HepG2 (cell line): ENCODE data around the gene ZBTB46. TPM values are rescaled to one million over a fixed set of nuclear protein-coding genes. Genes with fewer than 3 reads are reported as not detected.

ENCODE experiments used
- HMG20A ChIP-seq: IDR thresholded peaks from 2 replicates; pipeline ENCODE4 v1.6.1; 2016; ENCODE audit warnings: borderline replicate concordance
- IKZF4 ChIP-seq: sonication (generic); formaldehyde crosslinking; IDR thresholded peaks from 2 replicates; pipeline ENCODE4 v1.5.1; 2020; ENCODE audit warnings: borderline replicate concordance, mild to moderate bottlenecking, low read depth, missing genetic modification reagents; ENCODE audit errors: not compliant biosample characterization
- KDM2A ChIP-seq: sonication (generic); formaldehyde crosslinking; IDR thresholded peaks from 2 replicates; pipeline ENCODE4 v1.4.0; 2020; ENCODE audit warnings: low read depth, missing genetic modification reagents, borderline replicate concordance
- NFIB ChIP-seq: sonication (generic); formaldehyde crosslinking; IDR thresholded peaks from 2 replicates; pipeline ENCODE4 v1.9.0; 2021; ENCODE audit warnings: missing genetic modification reagents, mild to moderate bottlenecking, borderline replicate concordance
- PCBP1 ChIP-seq: fragments of 200-400 bp; formaldehyde crosslinking; IDR thresholded peaks from 2 replicates; pipeline ENCODE4 v1.6.1; 2017; ENCODE audit warnings: mild to moderate bottlenecking, low read depth, low read length, borderline replicate concordance
- YEATS4 ChIP-seq: sonication (generic); formaldehyde crosslinking; IDR thresholded peaks from 2 replicates; pipeline ENCODE4 v1.4.0; 2020; ENCODE audit warnings: missing genetic modification reagents, borderline replicate concordance
- ZNF12 ChIP-seq: sonication (generic); formaldehyde crosslinking; IDR thresholded peaks from 2 replicates; pipeline ENCODE4 v1.5.0; 2020; ENCODE audit warnings: missing genetic modification reagents
- ZNF263 ChIP-seq: sonication (generic); formaldehyde crosslinking; IDR thresholded peaks from 2 replicates; pipeline ENCODE4 v1.4.0; 2020; ENCODE audit warnings: missing genetic modification reagents
- ZNF317 ChIP-seq: sonication (generic); formaldehyde crosslinking; IDR thresholded peaks from 2 replicates; pipeline ENCODE4 v1.5.0; 2020; ENCODE audit warnings: mild to moderate bottlenecking, missing genetic modification reagents
- ZNF350 ChIP-seq: sonication (generic); formaldehyde crosslinking; IDR thresholded peaks from 2 replicates; pipeline ENCODE4 v1.4.0; 2020; ENCODE audit warnings: mild to moderate bottlenecking, low read depth, missing genetic modification reagents, borderline replicate concordance
- ZNF432 ChIP-seq: sonication (generic); formaldehyde crosslinking; IDR thresholded peaks from 2 replicates; pipeline ENCODE4 v1.5.0; 2020; ENCODE audit warnings: missing genetic modification reagents, mild to moderate bottlenecking, borderline replicate concordance
- ZNF777 ChIP-seq: sonication (generic); formaldehyde crosslinking; IDR thresholded peaks from 2 replicates; pipeline ENCODE4 v1.4.0; 2020; ENCODE audit warnings: missing genetic modification reagents
- ZZZ3 ChIP-seq: sonication (generic); formaldehyde crosslinking; IDR thresholded peaks from 2 replicates; pipeline ENCODE4 v1.4.0; 2020; ENCODE audit warnings: missing genetic modification reagents, mild to moderate bottlenecking, borderline replicate concordance
- polyA plus RNA-seq, 8 experiments: library from polyadenylated mRNA; depleted of rRNA in 3 of 8; stranded (reverse) in 7 of 8; unstranded in 1 of 8; fragments of >200 nt; fragmentation: Illumina TruSeq in 4 of 8; extraction: Trizol in 4 of 8; gene quantifications; 2 replicates each; pipeline versions ENCODE4 v1.2.1 to v1.2.3, GENCODE V29; 2011 to 2016; ENCODE audit warnings: low read depth in 4 of 8, missing spikeins in 1 of 8, mixed read lengths in 1 of 8; ENCODE audit not compliant: insufficient read depth in 1 of 8
- total RNA-seq, 5 experiments: library from RNA; depleted of rRNA; stranded (reverse); fragments of >200 nt; fragmentation: Illumina TruSeq; extraction: Trizol; gene quantifications; 2 replicates each; pipeline ENCODE4 v1.2.3, GENCODE V29; 2016; ENCODE audit warnings: low read depth in 1 of 5
- TF ChIP-seq, protein P1 (sequence below), 2 experiments: sonication (generic) in 1 of 2; formaldehyde crosslinking in 1 of 2; IDR thresholded peaks; 2 replicates each; pipeline versions ENCODE4 v1.6.1 to v1.9.0; 2014 to 2022; ENCODE audit warnings: antibody characterized with exemption in 1 of 2, borderline replicate concordance in 1 of 2, inconsistent platforms in 1 of 2, low read depth in 1 of 2, missing genetic modification reagents in 1 of 2
- TF ChIP-seq, protein P2 (sequence below): sonication (generic); formaldehyde crosslinking; IDR thresholded peaks from 2 replicates; pipeline ENCODE4 v1.4.0; 2020; ENCODE audit warnings: missing genetic modification reagents
- TF ChIP-seq, protein P3 (sequence below): sonication (generic); formaldehyde crosslinking; IDR thresholded peaks from 2 replicates; pipeline ENCODE4 v1.4.0; 2020; ENCODE audit warnings: missing genetic modification reagents

The ZBTB46 gene
- total and polyA plus RNA-seq, 2 of the 13 experiments (the other 11 are each of a cell fraction or from before 2014, with no cell fraction given), result 1.6 to 13.5 TPM

DNA sequence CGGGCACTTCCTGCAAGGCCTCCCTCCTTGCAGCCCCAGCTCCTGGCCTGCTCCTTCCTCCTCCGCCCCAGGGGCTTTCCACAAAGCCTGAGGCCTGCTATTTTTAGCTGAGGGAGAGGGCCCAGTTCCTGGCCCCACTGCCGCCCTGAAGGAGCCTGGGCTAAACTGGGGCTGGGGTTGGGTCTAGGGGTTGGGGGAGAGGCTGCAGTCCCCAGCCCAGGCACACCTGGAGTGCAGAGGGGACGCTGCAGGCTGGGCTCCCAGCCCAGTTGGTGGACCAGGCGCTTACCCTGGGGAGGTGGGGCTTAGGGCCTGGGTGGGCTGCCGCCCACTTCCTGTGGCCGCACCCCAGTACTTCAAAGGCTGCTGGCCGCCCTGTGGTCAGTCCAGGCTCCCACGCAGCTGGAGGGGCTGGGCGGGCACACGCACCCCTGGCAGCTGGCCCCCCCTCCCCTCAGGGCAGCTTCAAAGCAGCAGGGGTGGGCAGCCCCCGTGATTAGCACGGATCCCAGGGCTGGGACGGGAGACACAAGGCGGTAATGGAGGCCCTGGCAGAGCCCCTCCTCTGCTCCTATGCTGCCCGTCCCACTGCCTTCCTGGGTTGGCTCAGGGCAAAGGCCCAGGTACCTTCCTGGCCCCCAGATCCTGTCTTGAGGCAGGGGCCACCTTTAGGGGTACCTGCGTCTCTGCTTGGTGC lies 23.2 kb upstream of the ZBTB46 start (continued):
- TF ChIP-seq, protein P1, sequence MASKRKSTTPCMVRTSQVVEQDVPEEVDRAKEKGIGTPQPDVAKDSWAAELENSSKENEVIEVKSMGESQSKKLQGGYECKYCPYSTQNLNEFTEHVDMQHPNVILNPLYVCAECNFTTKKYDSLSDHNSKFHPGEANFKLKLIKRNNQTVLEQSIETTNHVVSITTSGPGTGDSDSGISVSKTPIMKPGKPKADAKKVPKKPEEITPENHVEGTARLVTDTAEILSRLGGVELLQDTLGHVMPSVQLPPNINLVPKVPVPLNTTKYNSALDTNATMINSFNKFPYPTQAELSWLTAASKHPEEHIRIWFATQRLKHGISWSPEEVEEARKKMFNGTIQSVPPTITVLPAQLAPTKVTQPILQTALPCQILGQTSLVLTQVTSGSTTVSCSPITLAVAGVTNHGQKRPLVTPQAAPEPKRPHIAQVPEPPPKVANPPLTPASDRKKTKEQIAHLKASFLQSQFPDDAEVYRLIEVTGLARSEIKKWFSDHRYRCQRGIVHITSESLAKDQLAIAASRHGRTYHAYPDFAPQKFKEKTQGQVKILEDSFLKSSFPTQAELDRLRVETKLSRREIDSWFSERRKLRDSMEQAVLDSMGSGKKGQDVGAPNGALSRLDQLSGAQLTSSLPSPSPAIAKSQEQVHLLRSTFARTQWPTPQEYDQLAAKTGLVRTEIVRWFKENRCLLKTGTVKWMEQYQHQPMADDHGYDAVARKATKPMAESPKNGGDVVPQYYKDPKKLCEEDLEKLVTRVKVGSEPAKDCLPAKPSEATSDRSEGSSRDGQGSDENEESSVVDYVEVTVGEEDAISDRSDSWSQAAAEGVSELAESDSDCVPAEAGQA (IDR thresholded peaks at IDR 0.05; ENCODE audit: low read depth), result peak; percentile 46; the same call in 1 of the 2 replicates
- TF ChIP-seq, protein P1 (CRISPR knock-in tag; IDR thresholded peaks at IDR 0.05; ENCODE audit: borderline replicate concordance), result 0 out of 2 replicates have a peak, but pooled peaks have one; percentile 30
- TF ChIP-seq KDM2A, result peak; percentile 73; the same call in 1 of the 2 replicates
- TF ChIP-seq ZNF777, result peak; percentile 46; the same call in 1 of the 2 replicates
- no peak for TF ChIP-seq NFIB (CRISPR knock-in tag)
- TF ChIP-seq ZNF350 (CRISPR knock-in tag), result 0 out of 2 replicates have a peak, but pooled peaks have one; percentile 6
- TF ChIP-seq ZNF12 (CRISPR knock-in tag), result peak; percentile 9; the same call in 1 of the 2 replicates
- TF ChIP-seq YEATS4 (CRISPR knock-in tag), result peak; percentile 72; the same call in 1 of the 2 replicates
- TF ChIP-seq ZNF263, result peak; percentile 60
- TF ChIP-seq, protein P2, sequence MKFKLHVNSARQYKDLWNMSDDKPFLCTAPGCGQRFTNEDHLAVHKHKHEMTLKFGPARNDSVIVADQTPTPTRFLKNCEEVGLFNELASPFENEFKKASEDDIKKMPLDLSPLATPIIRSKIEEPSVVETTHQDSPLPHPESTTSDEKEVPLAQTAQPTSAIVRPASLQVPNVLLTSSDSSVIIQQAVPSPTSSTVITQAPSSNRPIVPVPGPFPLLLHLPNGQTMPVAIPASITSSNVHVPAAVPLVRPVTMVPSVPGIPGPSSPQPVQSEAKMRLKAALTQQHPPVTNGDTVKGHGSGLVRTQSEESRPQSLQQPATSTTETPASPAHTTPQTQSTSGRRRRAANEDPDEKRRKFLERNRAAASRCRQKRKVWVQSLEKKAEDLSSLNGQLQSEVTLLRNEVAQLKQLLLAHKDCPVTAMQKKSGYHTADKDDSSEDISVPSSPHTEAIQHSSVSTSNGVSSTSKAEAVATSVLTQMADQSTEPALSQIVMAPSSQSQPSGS (CRISPR knock-in tag), result 0 out of 2 replicates have a peak, but pooled peaks have one; percentile 55
- no peak for TF ChIP-seq ZNF432
- 0 out of 2 replicates have a peak, but pooled peaks have one; percentile 58 for TF ChIP-seq ZZZ3 (CRISPR knock-in tag)
- TF ChIP-seq HMG20A (CRISPR knock-in tag), result 0 out of 2 replicates have a peak, but pooled peaks have one; percentile 42
- no peak; the same call in 1 of the 2 replicates for TF ChIP-seq ZNF317
- TF ChIP-seq, protein P3, sequence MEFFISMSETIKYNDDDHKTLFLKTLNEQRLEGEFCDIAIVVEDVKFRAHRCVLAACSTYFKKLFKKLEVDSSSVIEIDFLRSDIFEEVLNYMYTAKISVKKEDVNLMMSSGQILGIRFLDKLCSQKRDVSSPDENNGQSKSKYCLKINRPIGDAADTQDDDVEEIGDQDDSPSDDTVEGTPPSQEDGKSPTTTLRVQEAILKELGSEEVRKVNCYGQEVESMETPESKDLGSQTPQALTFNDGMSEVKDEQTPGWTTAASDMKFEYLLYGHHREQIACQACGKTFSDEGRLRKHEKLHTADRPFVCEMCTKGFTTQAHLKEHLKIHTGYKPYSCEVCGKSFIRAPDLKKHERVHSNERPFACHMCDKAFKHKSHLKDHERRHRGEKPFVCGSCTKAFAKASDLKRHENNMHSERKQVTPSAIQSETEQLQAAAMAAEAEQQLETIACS (CRISPR knock-in tag), result peak; percentile 71
- TF ChIP-seq IKZF4 (CRISPR knock-in tag), result peak; percentile 32
- peak; percentile 73; the same call in 1 of the 2 replicates for TF ChIP-seq PCBP1
